Epithelial cell of esophagus (primary cell): Measurements from ENCODE around the gene STK24.

Experiments
- DNase-seq: peaks from one replicate; pipeline ENCODE4 v3.0.0; 2010; ENCODE audit warnings: low read depth
- H3K4me3 ChIP-seq: 2 replicates; pipeline ENCODE4 v1.5.1; 2011; ENCODE audit warnings: mild to moderate bottlenecking, low read length, control low read depth
- TF ChIP-seq, protein P1 (sequence below): IDR thresholded peaks from 2 replicates; pipeline ENCODE4 v1.5.1; 2011; ENCODE audit warnings: low read depth, mild to moderate bottlenecking, low read length, control low read depth, inconsistent platforms; ENCODE audit not compliant: insufficient read depth; ENCODE audit errors: missing control alignments

The STK24 gene

DNA sequence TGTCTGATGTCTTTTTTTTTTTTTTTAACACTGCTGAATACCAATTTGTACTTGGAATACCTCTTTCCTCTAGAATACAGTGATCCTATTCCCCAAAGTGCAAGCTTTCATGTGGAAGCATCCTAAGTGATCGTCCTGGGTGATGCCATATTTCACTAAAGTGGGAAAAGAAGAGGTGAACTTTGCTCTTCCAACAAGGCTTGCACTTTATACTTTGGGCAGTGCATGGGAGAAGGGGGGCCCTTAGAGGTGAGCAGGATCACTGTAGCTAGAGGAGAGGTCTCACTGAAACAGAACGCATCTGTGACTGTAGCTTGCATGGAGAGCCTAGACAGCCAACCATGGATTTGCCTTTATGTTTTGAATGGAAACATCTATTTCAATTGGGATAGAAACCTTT, 173.8 kb downstream of the STK24 start:
- TF ChIP-seq, protein P1, sequence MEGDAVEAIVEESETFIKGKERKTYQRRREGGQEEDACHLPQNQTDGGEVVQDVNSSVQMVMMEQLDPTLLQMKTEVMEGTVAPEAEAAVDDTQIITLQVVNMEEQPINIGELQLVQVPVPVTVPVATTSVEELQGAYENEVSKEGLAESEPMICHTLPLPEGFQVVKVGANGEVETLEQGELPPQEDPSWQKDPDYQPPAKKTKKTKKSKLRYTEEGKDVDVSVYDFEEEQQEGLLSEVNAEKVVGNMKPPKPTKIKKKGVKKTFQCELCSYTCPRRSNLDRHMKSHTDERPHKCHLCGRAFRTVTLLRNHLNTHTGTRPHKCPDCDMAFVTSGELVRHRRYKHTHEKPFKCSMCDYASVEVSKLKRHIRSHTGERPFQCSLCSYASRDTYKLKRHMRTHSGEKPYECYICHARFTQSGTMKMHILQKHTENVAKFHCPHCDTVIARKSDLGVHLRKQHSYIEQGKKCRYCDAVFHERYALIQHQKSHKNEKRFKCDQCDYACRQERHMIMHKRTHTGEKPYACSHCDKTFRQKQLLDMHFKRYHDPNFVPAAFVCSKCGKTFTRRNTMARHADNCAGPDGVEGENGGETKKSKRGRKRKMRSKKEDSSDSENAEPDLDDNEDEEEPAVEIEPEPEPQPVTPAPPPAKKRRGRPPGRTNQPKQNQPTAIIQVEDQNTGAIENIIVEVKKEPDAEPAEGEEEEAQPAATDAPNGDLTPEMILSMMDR: no peak
- no peak for DNase-seq
- no peak overlapping the region for H3K4me3 ChIP-seq

DNA sequence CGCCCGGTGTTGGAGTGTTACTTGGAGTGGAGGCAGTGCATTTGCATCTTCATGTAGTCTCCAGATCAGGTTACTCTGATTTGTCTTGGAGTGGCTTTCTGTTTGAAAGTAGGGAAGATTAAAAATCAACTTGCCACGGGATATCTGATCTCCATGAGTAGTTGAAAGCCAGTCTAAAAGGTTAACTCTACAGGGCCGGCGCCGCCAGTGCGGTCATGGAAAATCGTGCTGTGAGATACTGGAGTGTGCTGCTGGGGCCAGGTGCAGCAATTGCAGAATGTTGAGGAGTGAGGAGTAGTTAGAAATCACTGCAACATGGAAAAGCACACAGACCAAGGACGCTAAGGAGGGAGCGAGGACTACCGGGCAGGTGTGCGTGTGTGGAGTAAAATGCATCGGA, 175.0 kb downstream of the STK24 start:
- no peak for DNase-seq
- TF ChIP-seq, protein P1: no peak

DNA sequence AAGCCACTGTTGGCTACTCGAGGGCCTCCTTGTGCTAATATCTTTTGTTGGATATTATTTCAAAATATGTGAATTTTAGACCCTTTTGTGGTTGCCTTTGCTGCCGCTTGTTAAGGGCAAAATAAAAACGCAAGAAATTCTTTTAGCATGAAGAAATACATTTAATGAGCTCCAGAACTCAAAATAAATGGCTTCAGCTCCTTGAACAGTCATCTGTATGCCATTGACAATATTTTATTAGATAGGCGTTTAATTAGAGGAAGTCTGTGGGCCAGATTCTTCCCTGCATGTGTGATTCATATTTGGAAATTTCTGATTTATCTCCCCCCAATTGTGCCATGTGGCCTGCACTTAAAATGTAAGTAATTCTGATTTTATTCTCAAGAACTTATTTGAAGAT, 177.2 kb downstream of the STK24 start:
- TF ChIP-seq, protein P1: no peak
- H3K4me3 ChIP-seq: no peak overlapping the region
- DNase-seq: no peak

More for the DNA sequence above, 175.0 kb downstream of the STK24 start:
- H3K4me3 ChIP-seq: no peak overlapping the region

DNA sequence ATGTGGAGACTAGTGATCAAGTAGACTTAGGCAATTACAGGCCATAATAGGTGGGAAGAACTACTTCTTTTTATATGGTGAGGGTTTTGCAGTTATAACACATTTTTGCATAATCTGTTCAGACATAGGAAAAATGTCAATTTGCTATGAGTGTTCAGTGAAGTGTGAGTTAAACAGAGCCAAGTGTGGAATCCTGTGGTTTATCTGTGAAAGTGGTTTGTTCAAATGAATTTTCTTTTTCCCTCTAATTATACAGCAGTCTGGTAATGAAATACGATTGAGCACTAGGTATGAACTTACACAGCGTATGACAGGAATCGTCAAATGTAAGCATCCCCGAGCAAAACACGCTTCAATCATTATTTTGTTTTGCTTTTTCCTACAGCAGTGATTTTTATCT, 178.3 kb downstream of the STK24 start:
- H3K4me3 ChIP-seq: no peak overlapping the region
- no peak for DNase-seq
- TF ChIP-seq, protein P1: no peak

DNA sequence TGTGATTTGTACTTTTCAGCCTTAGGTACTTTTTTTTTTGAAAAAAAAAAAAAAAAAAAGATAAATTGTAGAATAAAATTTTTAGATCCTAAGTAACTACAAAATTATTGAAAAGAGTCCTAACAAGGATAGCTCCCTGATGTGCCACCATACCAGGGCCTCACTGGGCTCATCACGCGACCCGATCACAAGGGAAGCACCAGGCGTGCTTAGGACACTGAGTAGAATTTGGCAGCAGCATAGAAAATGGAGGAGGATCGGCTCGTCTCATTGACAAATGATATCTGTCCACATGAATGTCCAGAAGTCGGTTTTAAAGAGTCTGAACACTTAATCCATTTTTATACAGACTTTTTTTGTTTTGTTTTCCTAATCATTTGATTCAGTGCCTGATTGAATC, 179.0 kb downstream of the STK24 start:
- no peak for DNase-seq
- TF ChIP-seq, protein P1: no peak
- H3K4me3 ChIP-seq: no peak overlapping the region

DNA sequence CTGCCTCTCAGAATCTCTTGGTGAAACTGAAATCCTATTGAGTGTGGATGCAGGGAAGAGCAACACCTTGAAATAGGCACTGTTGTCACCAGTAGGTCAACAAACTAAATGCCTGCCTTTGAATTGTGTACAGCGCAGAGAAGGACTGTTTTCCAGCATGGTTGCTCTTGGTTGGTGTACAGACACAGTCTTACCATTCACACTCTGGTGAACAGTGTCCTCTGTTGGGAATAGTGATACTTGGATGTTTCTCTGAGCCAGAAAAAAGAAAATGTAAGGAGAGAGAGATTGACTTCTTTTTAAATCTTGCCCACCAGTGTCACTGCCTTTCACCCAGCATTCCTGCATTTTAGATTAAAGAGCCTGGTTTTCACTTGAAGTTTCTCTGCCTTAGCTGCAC, 179.7 kb downstream of the STK24 start:
- peak; percentile 10 for DNase-seq
- H3K4me3 ChIP-seq: no peak overlapping the region
- TF ChIP-seq, protein P1: peak; percentile 45

DNA sequence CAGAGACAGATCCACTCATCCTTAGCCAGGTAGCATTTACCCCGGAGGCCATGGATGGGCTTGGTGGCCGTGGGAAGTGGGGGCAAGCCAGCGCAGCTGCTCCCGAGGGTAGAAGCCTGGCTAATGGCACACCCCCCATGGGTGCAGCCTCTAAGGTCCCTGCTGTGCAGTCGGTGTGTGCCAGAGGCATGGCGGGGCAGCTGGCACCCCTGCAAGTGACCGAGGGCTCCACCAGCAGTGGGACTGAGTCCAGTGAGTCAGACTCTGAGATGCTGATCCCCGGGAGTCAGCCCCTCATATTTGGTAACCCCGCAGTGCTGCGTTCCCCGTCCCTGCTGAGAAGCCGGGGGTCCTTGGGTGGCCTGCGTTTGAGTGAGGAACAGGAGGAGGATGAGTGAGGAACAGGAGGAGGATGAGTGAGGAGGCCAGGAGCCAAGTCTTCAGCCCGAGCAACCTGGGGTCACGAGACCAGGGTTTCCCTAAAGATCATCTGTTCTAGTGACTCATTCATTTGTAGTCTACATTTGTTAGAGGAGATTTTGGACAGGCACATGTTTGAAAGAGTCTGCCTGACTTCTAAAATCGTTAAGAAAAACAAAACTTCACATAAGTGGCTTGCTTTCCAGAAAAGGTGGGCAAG, 180.7 kb downstream of the STK24 start:
- TF ChIP-seq, protein P1: no peak
- DNase-seq: no peak
- no peak overlapping the region for H3K4me3 ChIP-seq
